ENCODE data around the gene SCGB1D1. TPM values are rescaled to one million over a fixed set of nuclear protein-coding genes. Genes with fewer than 3 reads are reported as not detected.

The SCGB1D1 gene
- total and polyA plus RNA-seq, 2 of the 8 experiments (the other 6 are each of a cell fraction or from before 2014, with no cell fraction given), result not detected

DNA sequence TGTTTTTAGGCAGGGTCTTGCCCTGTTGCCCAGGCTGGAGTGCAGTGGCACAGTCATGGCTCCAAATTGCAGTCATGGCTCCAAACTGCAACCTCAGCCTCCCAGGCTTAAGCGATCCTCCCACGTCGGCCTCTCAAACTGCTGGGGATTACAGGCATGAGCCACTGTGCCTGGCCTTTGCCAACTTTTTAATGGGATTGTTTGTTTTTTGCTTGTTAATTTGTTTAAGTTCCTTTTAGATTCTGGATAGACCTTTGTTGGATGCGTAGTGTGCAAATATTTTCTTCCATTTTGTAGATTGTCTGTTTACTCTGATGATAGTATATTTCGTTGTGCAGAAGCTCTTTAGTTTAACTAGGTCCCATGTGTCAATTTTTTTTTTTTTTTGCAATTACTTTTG lies 10.0 kb upstream of the SCGB1D1 start:
- Histone ChIP-seq H2BK120ac (replicated peaks; ENCODE audit: low read depth, low read length) (no peak overlapping the region), H3K36me3 (ENCODE audit: control insufficient read depth in 2 of 4, insufficient read depth in 4 of 4, low read length in 3 of 4) (no peaks in the 10 kb centered on the region), H2AK5ac (ENCODE audit: low read depth, low read length) (no peak overlapping the region), H3K9me3 (ENCODE audit: insufficient read depth in 2 of 2, low read depth in 1 of 2, low read length in 1 of 2) (no peaks in the 10 kb centered on the region), H3K4me1 (replicated peaks in 1 of 4; ENCODE audit: control insufficient read depth in 3 of 4, insufficient read depth in 4 of 4, low read length in 3 of 4) (no peaks in the 10 kb centered on the region), H4K91ac (replicated peaks; ENCODE audit: insufficient read length, low read length) (no peak overlapping the region), H3K23ac (ENCODE audit: insufficient read length) (no peak overlapping the region), H3K14ac (ENCODE audit: insufficient read length) (no peak overlapping the region), H3K9ac (replicated peaks in 1 of 4; ENCODE audit: extremely low read depth in 1 of 4, low read depth in 3 of 4, low read length in 3 of 4) (no peak overlapping the region), H3K4me2 (ENCODE audit: insufficient read depth in 1 of 2, low read depth in 2 of 2, low read length in 2 of 2) (no peak overlapping the region), H3K79me2 (ENCODE audit: control insufficient read depth in 1 of 2, insufficient read depth in 2 of 2, low read length in 2 of 2) (no peaks in the 10 kb centered on the region), H3K4ac (replicated peaks; ENCODE audit: insufficient read length, low read depth, low read length) (no peak overlapping the region), H3K23me2 (ENCODE audit: low read depth, low read length) (no peaks in the 10 kb centered on the region), H3K4me3 (ENCODE audit: extremely low read depth in 1 of 4, insufficient read depth in 2 of 4, low read depth in 3 of 4, low read length in 4 of 4) (no peak overlapping the region), H4K8ac (ENCODE audit: extremely low read depth, insufficient read depth, low read length) (no peak overlapping the region), H3K18ac (ENCODE audit: extremely low read depth, low read length) (no peak overlapping the region), H2BK5ac (ENCODE audit: low read depth, low read length) (no peak overlapping the region), H3K56ac (replicated peaks; ENCODE audit: insufficient read length, low read depth, low read length) (no peak overlapping the region), H3K27me3 (replicated peaks in 1 of 4; ENCODE audit: control insufficient read depth in 3 of 4, extremely low read depth in 1 of 4, insufficient read depth in 3 of 4, low read length in 3 of 4) (no peaks in the 10 kb centered on the region), H2BK12ac (ENCODE audit: low read depth, low read length) (no peak overlapping the region), H2BK15ac (ENCODE audit: low read length) (no peak overlapping the region), H3K27ac (ENCODE audit: low read depth, low read length) (no peak overlapping the region), H4K20me1 (replicated peaks in 1 of 2; ENCODE audit: control insufficient read depth in 1 of 2, insufficient read depth in 2 of 2, low read length in 2 of 2) (no peaks in the 10 kb centered on the region), H3K79me1 (ENCODE audit: low read depth, low read length) (no peaks in the 10 kb centered on the region), H4K5ac (ENCODE audit: insufficient read length, low read depth, low read length) (no peak overlapping the region), H2AFZ (ENCODE audit: low read length) (no peak overlapping the region), H2BK20ac (ENCODE audit: low read length) (no peak overlapping the region)
- 97% methylated on average over 5 of the region's 5 CpGs; no CpG with 5 or more reads in 1 of the 2 experiments for WGBS, 2 experiments (ENCODE audit: extremely low coverage in 1 of 2, insufficient coverage in 1 of 2, insufficient read length in 1 of 2, insufficient replicate concordance in 2 of 2, low coverage in 1 of 2, low lambda C conversion rate in 2 of 2, missing lambda C conversion rate in 1 of 2)
- ChIA-PET POLR2A (ENCODE audit: partially characterized antibody) (interaction anchor here (0.7 kb wide), 1 partner anchor 253 kb away, joined by 3 read pairs; no protein-coding TSS in a partner anchor), CTCF (ENCODE audit: partially characterized antibody) (interaction anchor here (1.0 to 1.7 kb wide), 2 partner anchors 8 to 363 kb away, joined by 3 to 11 read pairs; no protein-coding TSS in a partner anchor)
- FAIRE-seq (no peak), DNase-seq (ENCODE audit: low read depth in 1 of 2, low spot score in 2 of 2) (no peak)
- TF ChIP-seq EZH2 (IDR thresholded peaks at IDR 0.05; ENCODE audit: low read depth, low read length, severe bottlenecking) (no peak), YY1 (IDR thresholded peaks at IDR 0.05; ENCODE audit: low read depth, low read length) (no peak)

Data from H1 (cell line).